A673 (cell line): ENCODE results near the gene ERO1B. TPM values are rescaled to one million over a fixed set of nuclear protein-coding genes. Genes with fewer than 3 reads are reported as not detected.
"Not testable (repeated sequence)": the region's sequence is repeated elsewhere in the genome, so short reads cannot be mapped to it uniquely, and the experiment has no call there.

Experiments
- BruUV-seq: library from RNA; stranded (reverse); fragments of 400-500 nt; replicated peaks from 2 replicates; lab custom pipeline; 2021; lab: Mats Ljungman, UMichigan
- CTCF ChIA-PET: fragments of 300-600 bp; sonication (Branson Sonifier 250); formaldehyde crosslinking; loops from one replicate; lab custom pipeline; 2022; ENCODE audit warnings: antibody characterized with exemption; lab: Charles Lee
- POLR2A ChIA-PET: fragments of 300-600 bp; sonication (Branson Sonifier 250); formaldehyde crosslinking; loops from one replicate; lab custom pipeline; 2022; ENCODE audit warnings: antibody characterized with exemption; ENCODE audit not compliant: low non-redundant PET; lab: Charles Lee
- DNase-seq: peaks from one replicate; pipeline ENCODE4 v3.0.0-alpha.2; 2015; ENCODE audit warnings: low spot score
- H3K27ac ChIP-seq: fragments of 200-600 bp; sonication (generic); 2 replicates; pipeline ENCODE4 v1.5.1; 2016; ENCODE audit warnings: mixed run types, low read depth, mild to moderate bottlenecking, mixed read lengths, antibody characterized with exemption, low read length; ENCODE audit not compliant: poor library complexity, severe bottlenecking
- H3K27me3 ChIP-seq: fragments of 200-600 bp; sonication (generic); replicated peaks from 2 replicates; pipeline ENCODE4 v1.6.1; 2017; ENCODE audit warnings: mixed run types, low read depth, mild to moderate bottlenecking, mixed read lengths, antibody characterized with exemption, low read length; ENCODE audit not compliant: insufficient read depth, poor library complexity
- H3K36me3 ChIP-seq: fragments of 200-600 bp; sonication (generic); 2 replicates; pipeline ENCODE4 v1.6.1; 2016; ENCODE audit warnings: mixed run types, mild to moderate bottlenecking, mixed read lengths, antibody characterized with exemption, low read length; ENCODE audit not compliant: insufficient read depth, poor library complexity, severe bottlenecking
- H3K4me1 ChIP-seq: fragments of 200-600 bp; sonication (generic); 2 replicates; pipeline ENCODE4 v1.6.1; 2017; ENCODE audit warnings: mixed run types, mild to moderate bottlenecking, mixed read lengths, antibody characterized with exemption, low read length; ENCODE audit not compliant: insufficient read depth, poor library complexity, severe bottlenecking
- H3K4me3 ChIP-seq: fragments of 200-600 bp; sonication (generic); 2 replicates; pipeline ENCODE4 v1.5.1; 2016; ENCODE audit warnings: low read depth, mixed run types, mild to moderate bottlenecking, mixed read lengths, low read length; ENCODE audit not compliant: poor library complexity, severe bottlenecking
- H3K9me3 ChIP-seq: fragments of 200-600 bp; sonication (generic); 2 replicates; pipeline ENCODE4 v1.6.1; 2016; ENCODE audit warnings: mixed run types, low read depth, mild to moderate bottlenecking, mixed read lengths, antibody characterized with exemption, low read length; ENCODE audit not compliant: poor library complexity, severe bottlenecking
- EZH2 ChIP-seq: fragments of 200-600 bp; sonication (generic); IDR thresholded peaks from 2 replicates; pipeline ENCODE4 v1.6.1; 2017; ENCODE audit warnings: borderline replicate concordance, low read depth, mild to moderate bottlenecking, mixed read lengths, antibody characterized with exemption, low read length; ENCODE audit not compliant: poor library complexity, severe bottlenecking
- intact Hi-C: fragments of 100-400 bp; cut with micrococcal nuclease; formaldehyde crosslinking; loops from one replicate; pipeline ENCODE4 v1.10.0; 2022; ENCODE audit not compliant: unreplicated experiment
- total RNA-seq: library from RNA; stranded (reverse); gene quantifications from 2 replicates; pipeline ENCODE4 v1.2.3, GENCODE V29; 2021
- TF ChIP-seq, protein P1 (sequence below): fragments of 300-800, 200-600 bp; sonication (generic); conservative IDR thresholded peaks from 2 replicates; pipeline ENCODE4 v1.5.1; 2017; ENCODE audit warnings: low read depth, mild to moderate bottlenecking, antibody characterized with exemption, low read length, moderate library complexity, mixed read lengths

Gene ERO1B
- total RNA-seq, 1 experiment from 2014 or later, result 3.4 TPM

DNA sequence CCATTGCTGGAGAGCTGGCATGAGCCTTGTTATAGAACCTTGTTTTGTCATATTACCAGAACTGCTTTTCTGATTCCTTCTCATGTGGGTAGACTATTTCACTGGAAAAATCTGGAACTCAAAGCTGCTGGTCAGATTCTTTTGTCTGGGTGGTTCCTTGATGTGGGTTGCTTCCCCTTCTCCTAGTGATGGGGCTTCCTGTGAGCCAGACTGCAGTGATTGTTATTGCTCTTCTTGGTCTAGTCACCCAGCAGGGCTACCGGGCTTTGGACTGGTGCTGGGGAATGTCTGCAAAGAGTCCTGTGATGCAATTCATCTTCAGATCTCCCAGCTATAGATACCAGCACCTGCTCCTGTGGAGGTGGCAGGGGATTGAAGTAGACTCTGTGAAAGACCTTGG, 80.0 kb downstream of the ERO1B start:
- DNase-seq, result no peak
- Histone ChIP-seq H3K27me3 (no peaks in the 10 kb centered on the region), H3K4me1 (no peaks in the 10 kb centered on the region), H3K27ac (no peak overlapping the region), H3K9me3 (peaks cover 5% of the 10 kb centered on the region), H3K4me3 (no peak overlapping the region), H3K36me3 (no peaks in the 10 kb centered on the region)
- intact Hi-C loops, result no loop called here
- CTCF ChIA-PET, result no interaction called here
- POLR2A ChIA-PET, result no interaction called here
- BruUV-seq, result no TSS peak
- no peak for TF ChIP-seq EZH2
- TF ChIP-seq, protein P1, sequence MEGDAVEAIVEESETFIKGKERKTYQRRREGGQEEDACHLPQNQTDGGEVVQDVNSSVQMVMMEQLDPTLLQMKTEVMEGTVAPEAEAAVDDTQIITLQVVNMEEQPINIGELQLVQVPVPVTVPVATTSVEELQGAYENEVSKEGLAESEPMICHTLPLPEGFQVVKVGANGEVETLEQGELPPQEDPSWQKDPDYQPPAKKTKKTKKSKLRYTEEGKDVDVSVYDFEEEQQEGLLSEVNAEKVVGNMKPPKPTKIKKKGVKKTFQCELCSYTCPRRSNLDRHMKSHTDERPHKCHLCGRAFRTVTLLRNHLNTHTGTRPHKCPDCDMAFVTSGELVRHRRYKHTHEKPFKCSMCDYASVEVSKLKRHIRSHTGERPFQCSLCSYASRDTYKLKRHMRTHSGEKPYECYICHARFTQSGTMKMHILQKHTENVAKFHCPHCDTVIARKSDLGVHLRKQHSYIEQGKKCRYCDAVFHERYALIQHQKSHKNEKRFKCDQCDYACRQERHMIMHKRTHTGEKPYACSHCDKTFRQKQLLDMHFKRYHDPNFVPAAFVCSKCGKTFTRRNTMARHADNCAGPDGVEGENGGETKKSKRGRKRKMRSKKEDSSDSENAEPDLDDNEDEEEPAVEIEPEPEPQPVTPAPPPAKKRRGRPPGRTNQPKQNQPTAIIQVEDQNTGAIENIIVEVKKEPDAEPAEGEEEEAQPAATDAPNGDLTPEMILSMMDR, result no peak

GRCh38 chr1:236200925-236201324, 80.8 kb downstream of the ERO1B start:
- CTCF ChIA-PET, result no interaction called here
- H3K36me3 ChIP-seq, result no peaks in the 10 kb centered on the region
- POLR2A ChIA-PET, result no interaction called here
- H3K4me3 ChIP-seq, result no peak overlapping the region
- H3K4me1 ChIP-seq, result no peaks in the 10 kb centered on the region
- BruUV-seq, result no TSS peak
- H3K27ac ChIP-seq, result no peak overlapping the region
- TF ChIP-seq, protein P1, result no peak
- no peak for TF ChIP-seq EZH2
- DNase-seq, result no peak
- peaks cover 5% of the 10 kb centered on the region for H3K9me3 ChIP-seq
- intact Hi-C loops, result no loop called here
- H3K27me3 ChIP-seq, result no peaks in the 10 kb centered on the region

DNA sequence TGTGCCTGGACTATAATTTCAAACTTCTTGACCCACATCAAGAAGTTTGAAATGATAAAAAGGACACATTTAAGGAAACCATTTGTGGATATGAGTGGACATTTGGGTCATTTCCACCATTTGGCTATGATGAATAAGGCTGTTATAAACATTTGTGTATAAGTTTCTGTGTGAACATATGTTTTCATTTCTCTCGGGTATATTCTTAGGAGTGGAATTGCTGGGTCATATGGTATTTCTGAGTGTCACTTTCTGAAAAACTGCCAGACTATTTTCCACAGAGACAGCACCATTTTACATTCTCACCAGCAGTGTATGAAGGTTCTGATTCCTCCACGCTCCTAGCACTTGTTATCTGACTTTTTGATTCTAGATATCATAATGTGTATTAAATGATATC, 88.6 kb downstream of the ERO1B start:
- intact Hi-C loops, result no loop called here
- CTCF ChIA-PET, result no interaction called here
- POLR2A ChIA-PET, result no interaction called here

GRCh38 chr1:236188084-236188483, 93.7 kb downstream of the ERO1B start:
- H3K27me3 ChIP-seq, H3K4me3 ChIP-seq, DNase-seq, CTCF ChIA-PET, H3K4me1 ChIP-seq, POLR2A ChIA-PET, intact Hi-C loops, H3K36me3 ChIP-seq, H3K9me3 ChIP-seq, H3K27ac ChIP-seq, BruUV-seq: not testable (repeated sequence)

More for the DNA sequence above, 88.6 kb downstream of the ERO1B start:
- Histone ChIP-seq H3K27me3 (no peaks in the 10 kb centered on the region), H3K4me3 (no peak overlapping the region), H3K36me3 (no peaks in the 10 kb centered on the region), H3K9me3 (no peaks in the 10 kb centered on the region), H3K4me1 (no peaks in the 10 kb centered on the region), H3K27ac (no peak overlapping the region)
- TF ChIP-seq, protein P1, result no peak
- TF ChIP-seq EZH2, result no peak
- no TSS peak for BruUV-seq
- DNase-seq, result no peak

GRCh38 chr1:236186471-236186870, 95.3 kb downstream of the ERO1B start:
- H3K9me3 ChIP-seq, DNase-seq, H3K27me3 ChIP-seq, BruUV-seq, CTCF ChIA-PET, H3K27ac ChIP-seq, H3K4me3 ChIP-seq, H3K4me1 ChIP-seq, H3K36me3 ChIP-seq, intact Hi-C loops, POLR2A ChIA-PET: not testable (repeated sequence)
